ENCODE results near the gene HOOK2. TPM values are rescaled to one million over a fixed set of nuclear protein-coding genes. Genes with fewer than 3 reads are reported as not detected.

Gene HOOK2
- total and polyA plus RNA-seq, 12 donors = 6.3 to 99.7 (median 29.1) TPM

GRCh38 chr19:12737835-12738351, 37.5 kb downstream of the HOOK2 start:
- WGBS, 4 donors = 6 to 15% (median 12%) methylated on average over 12 to 13 of the region's 13 CpGs
- intact Hi-C loops (cut with DNase I) = no loop called here
- H3K4me1 ChIP-seq (replicated peaks in 1 of 2) = peaks cover 20 to 29% of the 10 kb centered on the region in 2 donors
- no peaks in the 10 kb centered on the region for H3K9me3 ChIP-seq (replicated peaks in 1 of 3)
- peak overlapping the region in 3 of 5 donors; percentile 84 to 89 (median 86) for H3K27ac ChIP-seq
- no peak for TF ChIP-seq CTCF (IDR thresholded peaks at IDR 0.05)
- TF ChIP-seq POLR2A (IDR thresholded peaks at IDR 0.05) = no peak
- H3K4me3 ChIP-seq = peak overlapping the region; percentile 71 to 97 (median 84)
- DNase-seq = no peak
- H3K36me3 ChIP-seq (replicated peaks in 1 of 2) = peaks cover 0 to 21% of the 10 kb centered on the region in 2 donors
- H3K27me3 ChIP-seq = no peaks in the 10 kb centered on the region

GRCh38 chr19:12736995-12737834, 38.1 kb downstream of the HOOK2 start, which contains the start of gene GET3:
Gene GET3 (plus strand): TSS chr19:12737497. CDS start chr19:12737506, 9 bp downstream.
- Histone ChIP-seq H3K4me1 (replicated peaks in 1 of 2) (peaks cover 23 to 35% of the 10 kb centered on the region in 2 donors), H3K27me3 (no peaks in the 10 kb centered on the region), H3K4me3 (peak within 1 kb of the TSS; percentile 71 to 97 (median 84)), H3K36me3 (replicated peaks in 1 of 2) (peaks cover 0 to 18% of the 10 kb centered on the region in 2 donors), H3K27ac (peak within 1 kb of the TSS; percentile 75 to 89 (median 84)), H3K9me3 (replicated peaks in 1 of 3) (no peaks in the 10 kb centered on the region)
- TF ChIP-seq CTCF (IDR thresholded peaks at IDR 0.05) (peak in 3 of 6 experiments; percentile 23 to 56 (median 30)), POLR2A (IDR thresholded peaks at IDR 0.05) (peak in 1 of 2 donors; percentile 46)
- DNase-seq = peak; percentile 77 to 99 (median 98)
- 0 to 3% (median 1%) methylated on average over 19 to 29 of the region's 29 CpGs for WGBS, 4 donors
- intact Hi-C loops (cut with DNase I) = no loop called here

- peak in 2 of 7 donors; percentile 32 to 56 for DNase-seq
- Histone ChIP-seq H3K4me1 (replicated peaks in 1 of 2) (peaks cover 22 to 37% of the 10 kb centered on the region in 2 donors), H3K27ac (peak overlapping the region; percentile 48 to 94 (median 79)), H3K9me3 (replicated peaks in 1 of 3) (no peaks in the 10 kb centered on the region), H3K27me3 (no peaks in the 10 kb centered on the region), H3K36me3 (replicated peaks in 1 of 2) (peaks cover 0 to 32% of the 10 kb centered on the region in 2 donors), H3K4me3 (peak overlapping the region; percentile 69 to 89 (median 71))
- no peak for TF ChIP-seq POLR2A (IDR thresholded peaks at IDR 0.05)
- no peak for TF ChIP-seq CTCF (IDR thresholded peaks at IDR 0.05)
- intact Hi-C loops (cut with DNase I) = no loop called here
- WGBS, 4 donors = 1 to 4% (median 1%) methylated on average over 8 to 15 of the region's 15 CpGs
Measured at GRCh38 chr19:12733369-12734214, 41.8 kb downstream of the HOOK2 start.
